ENCODE data around the gene CCDC27.

CCDC27 gene

DNA sequence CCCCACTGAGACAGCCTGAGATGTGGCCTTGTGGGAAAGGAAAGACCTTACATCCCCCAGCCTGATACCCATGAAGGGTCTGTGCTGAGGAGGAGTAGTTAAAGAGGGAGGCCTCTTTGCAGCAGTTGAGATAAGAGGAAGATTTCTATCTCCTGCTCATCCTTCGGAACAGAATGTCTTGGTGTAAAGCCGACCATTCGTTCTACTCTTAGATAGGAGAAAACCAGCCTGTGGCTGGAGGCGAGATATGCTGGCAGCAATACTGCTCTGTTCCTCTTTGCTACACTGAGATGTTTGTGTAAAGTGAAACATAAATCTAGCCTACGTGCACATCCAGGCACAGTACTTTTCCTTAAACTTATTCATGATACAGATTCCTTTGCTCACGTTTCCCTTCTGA, 1.5 kb upstream of the CCDC27 start:
- no peak for DNase-seq (ENCODE audit: low read depth in 1 of 2, low spot score in 1 of 2)

DNA sequence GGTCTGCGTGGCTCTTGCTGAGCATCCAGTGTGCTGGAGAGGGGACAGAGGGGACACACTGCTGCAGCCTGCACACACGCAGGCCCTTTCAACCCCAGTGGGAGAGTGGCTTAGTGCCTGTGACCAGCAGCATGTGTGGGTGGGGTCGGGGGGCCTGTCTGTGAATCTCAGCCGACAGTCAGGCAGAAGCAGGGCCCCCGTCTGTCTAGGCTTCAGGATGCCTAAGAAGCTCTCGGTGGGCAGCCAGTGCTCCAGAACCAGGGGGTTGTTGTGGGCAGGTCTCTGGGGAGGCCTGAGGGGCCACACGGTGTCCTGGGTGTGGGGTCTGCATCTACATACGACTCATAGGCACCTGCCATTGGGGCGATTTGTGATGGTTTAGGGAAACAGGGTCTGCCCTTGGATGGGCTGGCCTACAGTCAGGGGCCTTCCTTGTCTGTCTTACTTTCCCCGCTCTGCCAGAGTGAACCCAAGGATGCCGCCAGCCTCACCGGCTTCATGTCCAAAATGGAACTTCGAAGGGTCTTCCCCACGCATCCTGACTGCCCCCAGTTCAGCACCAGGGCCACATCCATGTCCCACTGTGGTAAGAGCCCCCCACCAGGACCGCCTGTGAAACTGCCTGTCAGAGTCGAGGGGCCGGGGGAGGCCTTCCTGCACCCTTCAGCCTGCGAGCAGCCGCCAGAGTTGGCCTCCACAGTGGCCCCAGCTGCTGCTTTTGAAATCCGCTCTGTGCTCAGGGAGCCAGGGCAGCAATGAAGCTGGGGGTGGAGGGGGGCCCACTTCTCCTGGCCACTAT, 1.6 kb downstream of the CCDC27 start:
- no peak for DNase-seq (ENCODE audit: low read depth in 1 of 2, low spot score in 1 of 2)

DNA sequence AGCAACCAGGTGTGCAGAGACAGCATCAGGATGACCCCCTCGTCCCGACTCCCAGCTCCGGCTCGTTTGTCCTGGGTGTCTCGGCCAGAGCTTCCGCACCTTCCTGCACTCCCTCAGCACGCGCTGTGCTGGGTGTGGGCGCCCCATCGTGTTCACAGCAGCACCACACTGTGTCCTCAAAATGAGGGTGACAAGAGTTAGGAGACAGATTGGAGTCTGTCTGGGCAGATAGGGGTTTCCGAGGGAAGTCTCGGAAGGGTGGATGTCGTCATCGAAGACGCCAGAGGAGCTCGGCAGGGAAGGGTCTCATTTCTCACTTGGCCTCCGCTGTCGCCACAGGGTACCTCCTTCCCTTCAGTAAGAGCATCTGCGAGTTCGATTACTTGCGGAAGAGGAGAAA, 4.1 kb downstream of the CCDC27 start:
- no peak for DNase-seq (ENCODE audit: low read depth in 1 of 2, low spot score in 1 of 2)

DNA sequence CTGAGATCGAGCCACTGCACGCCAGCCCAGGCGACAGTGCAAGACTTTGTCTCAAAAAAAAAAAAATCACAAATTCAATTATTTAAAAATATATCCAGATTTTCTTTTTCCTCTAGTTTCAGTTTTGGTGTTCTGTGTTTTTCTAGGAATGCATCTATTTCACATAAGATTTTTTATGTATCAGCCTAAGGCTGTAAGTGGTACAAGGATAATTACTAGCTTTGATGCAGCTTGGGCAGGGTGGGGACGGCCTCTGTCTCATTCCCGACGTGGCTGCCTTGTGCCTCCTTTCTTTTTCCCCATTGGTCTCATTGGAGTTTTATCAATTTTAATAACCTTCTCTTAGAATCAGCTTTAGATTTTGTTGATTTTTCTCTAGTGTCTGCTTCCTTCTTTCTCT, 6.9 kb downstream of the CCDC27 start:
- no peak for DNase-seq (ENCODE audit: low read depth in 1 of 2, low spot score in 1 of 2)

DNA sequence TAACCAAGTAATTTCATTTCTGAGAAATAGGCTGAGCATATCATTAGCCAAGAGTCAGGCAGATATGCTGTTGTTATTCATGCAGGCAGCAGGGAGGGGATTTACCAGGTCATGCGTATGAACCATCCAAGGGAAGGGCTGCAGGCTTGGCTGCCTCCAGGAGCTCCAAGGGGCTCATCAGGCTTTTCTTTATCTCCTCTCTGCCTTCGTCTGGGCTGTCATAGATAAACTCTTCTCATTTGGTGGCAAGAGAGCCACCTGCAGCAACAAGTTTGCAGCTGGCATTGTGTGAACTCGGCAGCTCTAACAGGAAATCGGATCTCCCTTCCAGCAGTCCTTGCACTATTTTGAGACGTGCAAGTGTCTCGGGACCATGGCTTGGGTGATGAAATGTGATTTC, 7.5 kb downstream of the CCDC27 start:
- no peak for DNase-seq (ENCODE audit: low read depth in 1 of 2, low spot score in 1 of 2)

DNA sequence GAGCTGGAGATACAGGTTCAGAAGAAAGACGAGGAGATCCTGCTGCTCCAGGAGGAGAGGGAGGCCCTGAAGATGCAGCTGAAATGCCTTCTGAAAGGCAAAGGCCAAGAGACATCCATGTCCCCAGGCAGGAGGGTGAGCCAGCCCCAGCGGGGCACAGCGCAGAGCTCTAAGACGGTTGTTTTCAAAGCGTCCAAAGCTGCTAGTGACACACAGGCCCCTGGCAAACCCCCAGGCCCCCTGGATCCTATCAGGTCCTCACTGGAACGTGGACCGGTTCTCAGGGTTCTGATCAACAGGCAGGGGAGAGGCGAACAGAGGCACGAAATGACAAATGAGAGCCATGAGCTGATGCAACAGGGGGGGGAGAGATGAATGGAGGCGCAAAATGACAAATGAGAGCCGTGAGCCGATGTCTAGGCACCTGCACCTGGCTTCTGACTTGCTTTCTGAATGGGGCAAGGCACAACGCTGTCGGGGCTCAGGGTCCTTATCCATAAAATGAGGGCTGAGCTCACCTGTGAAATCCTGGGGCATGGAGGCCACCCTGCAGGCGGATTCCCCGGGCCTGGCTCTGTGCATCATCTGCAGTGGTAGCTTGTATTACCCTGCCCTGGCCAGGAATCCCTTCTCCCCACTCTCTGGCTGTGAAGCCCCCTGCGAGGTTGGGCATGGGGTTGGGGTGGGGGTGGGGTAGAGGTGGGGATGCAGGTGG, 9.2 kb downstream of the CCDC27 start:
- no peak for DNase-seq (ENCODE audit: low read depth in 1 of 2, low spot score in 1 of 2)

DNA sequence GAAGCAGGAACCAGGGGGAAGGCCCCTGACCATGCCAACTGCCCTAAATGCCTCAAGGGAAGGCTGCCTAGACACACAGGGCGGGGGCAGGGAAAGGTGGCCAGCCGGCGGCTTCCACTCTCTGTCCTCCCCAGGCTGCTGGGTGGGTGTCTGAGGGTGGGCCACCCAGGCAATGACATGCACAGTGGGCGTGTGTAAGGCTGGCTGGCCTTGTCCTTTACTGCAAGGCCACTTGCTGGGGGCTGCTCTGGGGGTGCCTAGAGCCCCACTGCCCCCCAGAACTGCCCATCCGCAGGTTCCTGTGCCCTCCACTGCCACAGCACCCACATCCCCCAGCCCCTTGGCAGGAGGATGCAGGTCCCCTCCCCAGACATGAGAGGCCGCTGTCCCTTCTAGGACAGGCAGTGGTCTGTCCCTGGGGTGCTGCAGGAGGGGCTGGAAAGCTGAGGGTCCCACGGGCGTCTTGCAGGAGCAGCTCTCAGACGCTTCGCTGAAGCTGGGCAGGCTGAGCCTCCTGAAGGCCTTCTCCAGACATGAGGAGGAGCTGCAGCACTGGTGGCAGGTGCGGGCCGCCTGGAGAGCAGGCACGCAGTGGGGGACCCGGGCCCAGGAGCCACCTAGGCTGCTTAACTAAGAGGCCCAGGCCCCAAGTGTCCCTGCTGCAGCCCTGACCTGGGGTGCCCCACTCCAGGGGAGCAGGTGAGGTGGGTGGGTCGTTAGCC, 10.1 kb downstream of the CCDC27 start:
- DNase-seq (ENCODE audit: low read depth in 1 of 2, low spot score in 1 of 2), result no peak

DNA sequence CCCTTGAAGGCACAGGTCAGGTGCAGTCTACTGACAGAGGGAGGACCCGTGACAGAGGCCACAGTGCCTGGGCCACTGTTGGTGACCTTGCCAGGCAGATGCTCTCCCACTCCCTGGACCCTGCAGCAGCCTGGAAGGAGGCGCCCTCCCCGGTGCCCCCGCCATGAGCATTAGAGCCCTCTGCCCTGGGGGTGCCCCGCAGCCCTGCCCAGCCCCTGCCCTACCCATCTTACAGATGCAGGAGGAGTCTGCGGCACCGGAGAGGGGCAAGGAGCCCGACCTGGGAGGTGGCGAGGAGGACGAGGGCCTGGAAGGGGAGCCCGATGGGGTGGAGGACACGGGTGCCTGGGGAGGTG, 10.6 kb downstream of the CCDC27 start:
- no peak for DNase-seq (ENCODE audit: low read depth in 1 of 2, low spot score in 1 of 2)

DNA sequence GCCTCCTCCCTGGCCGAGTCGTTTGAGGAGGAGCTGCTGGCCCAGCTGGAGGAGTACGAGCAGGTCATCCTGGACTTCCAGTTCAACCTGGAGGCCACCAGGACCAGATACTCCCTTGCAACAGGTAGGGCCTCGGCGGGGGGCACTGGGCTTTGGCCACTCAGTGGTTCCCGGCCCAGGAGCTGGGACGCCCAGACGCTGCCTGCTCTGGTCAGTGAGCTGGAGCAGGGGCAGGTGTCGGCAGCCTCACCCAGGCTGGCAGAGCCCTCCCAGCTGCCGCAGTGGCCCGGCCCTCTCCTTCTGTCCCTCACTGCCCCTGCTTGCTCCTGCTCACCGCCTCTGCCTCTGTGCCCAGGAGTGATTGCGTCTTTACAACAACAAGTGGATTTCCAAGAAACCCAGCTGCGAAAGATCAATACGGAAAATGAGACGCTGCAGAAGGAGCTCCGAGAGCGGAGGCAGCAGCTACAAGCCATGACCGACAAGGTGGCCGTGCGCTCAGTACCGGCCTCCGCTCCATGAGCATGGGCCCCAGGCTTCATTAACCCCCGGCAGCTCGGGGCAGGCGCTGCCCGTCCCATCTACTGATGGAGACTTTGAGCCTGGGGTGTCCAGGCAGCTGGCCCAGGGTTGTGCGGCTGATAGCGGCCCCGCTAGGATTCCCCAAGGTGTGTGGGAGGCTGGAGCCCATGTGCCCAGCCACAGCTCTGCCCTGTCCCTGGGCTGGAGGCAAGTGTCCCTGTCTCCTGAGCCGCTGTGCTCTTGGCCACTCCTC, 11.3 kb downstream of the CCDC27 start:
- no peak for DNase-seq (ENCODE audit: low read depth in 1 of 2, low spot score in 1 of 2)

DNA sequence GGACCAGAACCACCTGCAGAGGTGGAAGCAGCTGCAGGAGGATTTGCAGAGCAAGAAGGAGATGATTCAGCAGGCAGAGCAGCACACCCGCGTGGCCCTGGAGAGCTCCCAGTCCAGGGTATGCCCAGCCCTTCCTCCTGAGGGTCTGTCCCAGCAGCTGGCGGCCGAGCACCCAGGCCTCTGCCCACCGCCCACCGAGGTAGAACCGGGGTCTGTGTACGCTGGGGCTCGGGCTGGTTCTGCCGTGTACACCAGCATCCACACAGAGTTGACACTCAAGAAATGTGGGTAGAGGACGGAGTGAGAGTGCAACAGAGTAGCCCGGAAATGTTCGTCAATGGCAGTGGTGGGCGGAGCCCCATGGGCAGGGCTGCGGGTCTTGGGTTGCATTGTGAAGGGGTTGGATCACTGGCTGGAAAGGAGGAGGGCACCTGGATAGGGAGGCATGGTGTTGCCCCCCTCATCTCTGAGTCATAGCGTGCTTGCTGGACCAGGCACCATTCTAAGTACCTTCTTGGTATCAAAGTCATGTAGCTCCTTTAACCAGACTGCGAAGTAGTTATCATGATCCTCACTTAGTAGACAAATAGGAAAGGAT, 15.2 kb downstream of the CCDC27 start:
- DNase-seq (ENCODE audit: low read depth in 1 of 2, low spot score in 1 of 2), result no peak

DNA sequence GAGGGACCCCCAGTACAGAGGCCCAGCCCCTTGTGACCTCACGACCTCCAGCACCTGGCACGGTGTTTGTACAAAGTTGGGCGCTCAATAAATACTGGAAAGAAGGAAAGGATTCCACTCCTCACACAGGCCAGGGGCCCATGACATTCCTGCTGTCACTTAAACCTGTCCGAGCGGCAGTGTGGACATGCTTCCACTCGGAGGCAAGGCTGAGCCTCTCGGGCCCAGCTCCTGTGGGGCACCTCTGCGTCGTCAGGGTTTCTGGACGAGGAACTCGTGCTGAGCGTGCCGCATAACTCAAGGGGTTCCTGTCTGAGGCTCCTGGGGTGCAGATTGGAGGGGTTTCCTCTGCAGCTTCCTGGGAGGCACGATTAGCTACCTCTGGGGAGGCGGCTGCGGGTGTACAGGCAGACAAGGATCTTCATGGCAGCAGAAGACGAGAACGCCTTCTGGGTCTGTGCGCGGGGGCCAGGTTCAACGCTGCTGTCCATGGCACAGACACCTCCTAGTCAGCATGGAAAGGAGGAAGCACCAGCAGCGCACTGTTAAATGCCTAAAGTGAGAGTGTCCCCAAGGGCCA, 16.7 kb downstream of the CCDC27 start:
- DNase-seq (ENCODE audit: low read depth in 1 of 2, low spot score in 1 of 2), result no peak

DNA sequence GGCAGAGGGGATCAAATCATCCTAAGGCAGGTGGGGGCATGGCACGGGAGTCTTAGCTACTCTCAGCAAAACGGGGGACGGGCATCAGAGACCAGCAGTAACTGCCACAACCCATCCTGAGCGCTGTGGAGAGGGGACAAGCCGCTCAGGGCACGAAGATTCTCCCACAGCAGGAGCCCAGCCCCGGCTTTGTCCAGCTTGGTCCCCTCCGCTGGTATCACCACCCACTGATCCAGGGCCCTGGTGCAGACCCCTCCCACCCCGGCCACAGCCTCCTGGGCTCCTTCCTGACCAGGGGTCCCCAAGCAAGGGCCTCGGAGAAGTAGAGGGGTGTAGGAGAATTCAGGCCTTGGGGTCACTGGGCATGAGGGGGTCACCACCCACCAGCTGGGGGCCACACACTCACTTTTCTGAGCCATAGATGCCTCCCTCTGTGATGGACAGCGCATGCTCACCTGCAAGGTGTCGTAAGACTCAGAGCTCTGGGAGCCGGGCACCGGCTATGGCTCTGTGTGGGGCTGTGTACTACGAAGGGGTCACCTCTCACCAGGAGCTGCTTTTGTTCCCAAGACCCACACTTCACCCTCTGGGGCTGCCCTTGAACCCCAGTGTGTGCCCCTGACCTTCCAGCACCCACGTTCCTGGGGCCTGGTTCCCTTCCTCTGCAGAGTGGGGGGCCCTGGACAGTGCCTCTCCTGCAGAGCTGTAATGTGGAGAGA, 18.0 kb downstream of the CCDC27 start:
- no peak for DNase-seq (ENCODE audit: low read depth in 1 of 2, low spot score in 1 of 2)

DNA sequence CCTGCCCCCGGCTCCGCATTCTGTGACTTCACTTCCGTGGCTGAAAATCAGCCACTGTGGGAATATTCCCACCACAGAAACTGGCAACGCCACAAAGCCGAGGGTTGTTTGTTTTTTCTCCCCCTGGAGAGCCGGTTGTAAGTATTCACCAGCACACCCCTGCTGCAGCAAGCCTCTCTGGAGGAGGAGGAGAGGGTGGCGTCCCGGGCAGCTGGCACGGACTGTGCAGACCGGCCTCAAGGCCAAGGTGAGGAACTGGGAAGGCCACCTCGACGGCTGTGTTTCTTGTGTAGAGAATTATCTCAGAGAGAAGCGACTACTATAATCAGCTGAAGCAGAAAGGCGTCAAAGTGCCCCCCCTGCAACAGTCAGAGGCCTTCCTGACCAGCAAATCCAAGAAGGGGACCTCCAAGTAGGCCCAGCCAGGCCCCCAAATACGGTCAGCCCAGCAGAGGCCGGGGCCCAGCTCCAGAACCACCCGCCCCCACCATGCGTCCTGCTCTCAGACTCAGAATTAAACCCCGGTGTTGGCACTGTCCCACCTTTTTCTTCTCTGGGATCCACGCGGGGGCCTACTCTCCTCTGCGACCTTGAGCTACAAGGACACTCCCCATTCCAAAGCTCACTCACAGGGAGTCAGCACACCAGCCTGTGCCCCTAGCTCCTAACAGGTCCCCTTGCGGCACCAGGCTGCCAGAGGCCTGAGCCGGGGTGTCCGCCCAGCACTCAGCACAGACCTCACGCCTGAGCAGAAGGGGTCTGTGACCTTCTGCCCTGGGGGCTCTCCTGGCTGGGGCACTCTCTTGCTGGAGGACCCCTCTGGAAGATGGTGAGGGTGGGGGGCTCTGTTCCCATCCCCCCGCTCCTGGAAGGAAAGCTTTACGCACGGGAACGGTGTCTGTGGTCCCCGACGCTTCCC, 19.1 kb downstream of the CCDC27 start:
- DNase-seq (ENCODE audit: low read depth in 1 of 2, low spot score in 1 of 2), result no peak

DNA sequence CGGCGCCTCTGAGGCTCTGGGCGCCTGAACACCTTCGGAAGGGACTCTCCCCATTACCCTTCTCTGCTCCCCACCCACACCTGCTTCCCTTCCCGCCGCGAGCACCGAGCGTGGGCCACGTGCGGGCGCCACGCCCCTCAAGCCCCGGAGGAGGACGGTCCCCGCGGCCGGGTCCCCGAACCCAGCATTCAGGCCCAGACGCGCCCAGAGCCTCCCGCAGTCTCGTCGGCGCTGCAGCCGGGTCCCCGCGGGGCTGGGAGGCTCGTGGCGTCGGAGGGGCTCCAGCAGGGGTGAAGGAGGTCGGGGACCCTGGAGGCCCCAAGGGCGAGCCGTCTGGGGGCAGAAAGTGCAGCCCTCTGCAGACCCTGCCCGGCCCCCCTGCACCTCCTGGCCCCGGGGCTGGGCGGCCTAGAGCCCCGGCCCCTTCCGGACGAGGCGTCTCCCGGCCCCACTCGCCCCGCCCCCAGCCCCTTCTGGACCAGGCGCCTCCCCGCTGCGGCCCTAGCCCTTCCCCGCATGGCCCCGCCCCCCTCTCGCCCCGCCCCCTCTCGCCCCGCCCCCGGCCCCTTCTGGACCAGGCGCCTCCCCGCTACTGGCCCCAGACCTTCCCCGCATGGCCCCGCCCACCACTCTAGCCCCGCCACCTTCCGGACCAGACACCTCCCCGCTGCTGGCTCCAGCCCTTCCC, 19.9 kb downstream of the CCDC27 start:
- DNase-seq (ENCODE audit: low read depth in 1 of 2, low spot score in 1 of 2), result peak; percentile 71 to 74

DNA sequence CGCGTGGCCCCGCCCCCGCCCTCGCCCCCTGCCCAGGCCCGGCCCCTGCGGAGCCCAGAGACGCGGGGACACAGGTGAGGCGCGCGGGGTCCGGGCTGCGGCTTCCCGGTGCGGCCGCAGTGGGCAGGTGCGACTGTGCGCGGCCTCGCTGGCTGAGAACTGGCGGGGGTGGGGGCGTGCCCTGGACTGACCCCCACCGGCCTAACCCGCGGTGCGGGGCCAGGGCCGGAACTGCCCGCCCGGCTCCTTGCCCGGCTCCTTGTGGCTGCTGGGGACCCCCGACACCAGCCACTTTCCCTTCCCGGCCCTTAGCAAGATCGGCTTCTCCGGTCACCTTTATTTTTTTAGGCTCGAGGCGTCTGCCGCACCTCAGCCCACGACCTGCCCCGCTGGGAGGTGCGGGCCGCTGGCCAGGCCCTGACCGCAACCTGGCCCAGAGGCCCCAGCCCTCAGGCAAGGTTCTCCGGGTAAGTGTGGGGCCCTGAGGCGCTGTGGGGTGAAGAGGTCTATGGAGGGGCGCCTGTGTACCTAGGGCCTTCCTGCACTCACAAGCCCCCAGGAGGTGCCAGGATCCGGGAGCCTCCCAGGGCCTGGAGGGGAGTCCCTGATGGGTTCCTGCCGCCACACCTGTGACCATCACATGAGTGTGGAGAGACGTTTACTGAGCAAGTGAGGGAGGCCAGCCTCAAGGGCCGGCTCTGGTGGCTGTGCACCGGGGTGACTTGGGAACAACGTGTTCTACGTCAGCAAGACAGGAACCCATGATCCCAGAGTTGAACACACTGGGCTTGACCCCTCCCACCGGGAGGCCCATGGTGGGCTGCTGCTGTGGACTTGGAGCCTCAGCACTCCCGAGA, 20.7 kb downstream of the CCDC27 start, which contains the start of gene SMIM1:
SMIM1 (plus strand) TSS at position 35 of the 857 bp plus-strand sequence. CDS start 2,625 bp downstream, outside the sequence.
- DNase-seq (ENCODE audit: low read depth in 1 of 2, low spot score in 1 of 2), result no peak

DNA sequence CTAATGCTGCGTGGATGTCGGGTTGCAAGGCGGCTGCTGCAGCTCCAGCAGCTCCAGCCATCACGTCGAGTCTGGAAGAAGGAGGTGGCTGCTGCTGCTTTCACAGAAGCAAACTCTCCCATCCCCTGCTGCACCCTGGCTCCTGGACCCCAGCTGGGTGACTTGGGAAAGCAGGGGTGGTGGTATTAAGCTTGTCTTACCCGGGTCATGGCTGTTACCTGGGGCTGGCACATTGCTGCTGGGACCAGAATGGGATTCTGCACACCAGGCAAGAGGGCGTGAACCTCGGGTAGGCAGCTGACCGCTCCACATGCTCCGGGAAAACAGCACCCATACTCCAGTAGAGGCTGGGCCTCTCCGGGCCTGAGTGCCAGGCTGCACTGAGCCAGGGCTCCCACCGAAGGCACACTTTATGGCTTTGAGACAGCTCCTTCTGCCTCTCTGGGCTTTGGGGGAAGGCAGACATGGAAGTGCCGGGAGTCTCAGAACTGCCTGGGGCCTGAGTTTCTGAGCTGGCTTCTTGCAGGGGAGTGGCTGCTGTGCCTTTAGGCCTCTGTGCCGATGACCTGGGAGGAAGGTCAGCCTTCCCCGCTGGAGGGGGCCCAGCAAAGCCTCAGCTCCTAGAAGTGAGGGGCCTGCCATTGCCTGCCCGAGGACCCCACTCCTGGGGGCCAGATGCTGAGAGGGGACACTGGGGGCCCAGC, 21.5 kb downstream of the CCDC27 start:
- no peak for DNase-seq (ENCODE audit: low read depth in 1 of 2, low spot score in 1 of 2)
